Tibial nerve (tissue), 4 donors: ENCODE results near the gene CRTC1. TPM values are rescaled to one million over a fixed set of nuclear protein-coding genes. Genes with fewer than 3 reads are reported as not detected.

Source experiments
- DNase-seq, 2 donors: peaks; one replicate each; pipeline ENCODE4 v3.0.0-alpha.2; 2019; ENCODE audit warnings: low spot score in 2 of 2
- H3K27ac ChIP-seq, 4 donors: fragments of 200-600 bp; sonication (generic) in 3 of 4; one replicate each; pipeline ENCODE4 v1.5.1; 2017 to 2019; ENCODE audit warnings: mild to moderate bottlenecking in 1 of 4
- H3K27me3 ChIP-seq, 2 donors: fragments of 200-600 bp; sonication (generic) in 1 of 2; one replicate each; pipeline versions ENCODE4 v1.5.1 to v1.6.0; 2017 to 2019
- H3K36me3 ChIP-seq, 3 donors: fragments of 200-600 bp; sonication (generic); one replicate each; pipeline ENCODE4 v1.5.1; 2018 to 2019
- H3K4me1 ChIP-seq, 4 donors: fragments of 200-600 bp; sonication (generic) in 3 of 4; one replicate each; pipeline ENCODE4 v1.5.1; 2017 to 2019
- H3K4me3 ChIP-seq, 4 donors: fragments of 200-600 bp; sonication (generic) in 3 of 4; one replicate each; pipeline ENCODE4 v1.5.1; 2017 to 2019; ENCODE audit warnings: mild to moderate bottlenecking in 1 of 4, moderate library complexity in 1 of 4
- H3K9me3 ChIP-seq, 4 donors: fragments of 200-600 bp; sonication (generic) in 3 of 4; one replicate each; pipeline ENCODE4 v1.5.1; 2017 to 2019
- CTCF ChIP-seq, 5 experiments: fragments of 200-600 bp in 3 of 5; fragments of 450-650 bp in 2 of 5; sonication (generic) in 3 of 5; IDR thresholded peaks; one replicate each; pipeline ENCODE4 v1.5.1; 2016 to 2019; ENCODE audit warnings: antibody characterized with exemption in 5 of 5, mild to moderate bottlenecking in 3 of 5, moderate library complexity in 2 of 5
- EP300 ChIP-seq, 2 donors: sonication (generic); formaldehyde crosslinking; IDR thresholded peaks; one replicate each; pipeline ENCODE4 v1.6.1; 2017; ENCODE audit warnings: antibody characterized with exemption in 2 of 2, mild to moderate bottlenecking in 1 of 2
- POLR2A ChIP-seq, 2 donors: fragments of 450-650 bp; IDR thresholded peaks; one replicate each; pipeline ENCODE4 v1.6.1; 2017; ENCODE audit warnings: antibody characterized with exemption in 2 of 2, mild to moderate bottlenecking in 2 of 2, moderate library complexity in 2 of 2
- WGBS, 2 donors: methylation state at CpG; one replicate each; pipeline ENCODE4 v1.1.5; 2018; 5-methylcytosine and 5-hydroxymethylcytosine counted together
- total RNA-seq, 4 donors: library from RNA; depleted of rRNA; stranded (reverse); fragments of >200 nt; gene quantifications; one replicate each; pipeline ENCODE4 v1.1.0, GENCODE V29; 2016

Gene CRTC1
- total RNA-seq, 4 donors from 2014 or later = 4.0 to 7.8 (median 6.7) TPM

GRCh38 chr19:18790566-18791314 is 107.3 kb downstream of the CRTC1 start, which contains the start of gene COMP:
Gene COMP, minus strand, starts transcription at chr19:18791305. Its CDS starts 36 bp downstream, at chr19:18791269.
- H3K27ac ChIP-seq = no peak within 1 kb of the TSS
- TF ChIP-seq EP300 (IDR thresholded peaks at IDR 0.05) (no peak), CTCF (IDR thresholded peaks at IDR 0.05) (no peak), POLR2A (IDR thresholded peaks at IDR 0.05) (no peak)
- peaks cover 0 to 52% (median 31%) of the 10 kb centered on the region in 4 donors for H3K4me1 ChIP-seq
- H3K9me3 ChIP-seq = no peaks in the 10 kb centered on the region
- peaks cover 3 to 96% of the 10 kb centered on the region in 2 donors for H3K27me3 ChIP-seq
- 4 to 6% methylated on average over 30 to 35 of the region's 61 CpGs for WGBS, 2 donors
- H3K36me3 ChIP-seq = no peaks in the 10 kb centered on the region
- peak within 1 kb of the TSS in 3 of 4 donors; percentile 9 to 39 (median 28) for H3K4me3 ChIP-seq
- DNase-seq = no peak

- peak overlapping the region in 1 of 4 donors; percentile 39 for H3K4me3 ChIP-seq
- no peaks in the 10 kb centered on the region for H3K9me3 ChIP-seq
- H3K36me3 ChIP-seq = no peaks in the 10 kb centered on the region
- 27 to 47% methylated on average over 9 to 21 of the region's 21 CpGs for WGBS, 2 donors
- no peak for DNase-seq
- no peak overlapping the region for H3K27ac ChIP-seq
- H3K4me1 ChIP-seq = peaks cover 0 to 49% (median 31%) of the 10 kb centered on the region in 4 donors
- peaks cover 3 to 96% of the 10 kb centered on the region in 2 donors for H3K27me3 ChIP-seq
- TF ChIP-seq CTCF (IDR thresholded peaks at IDR 0.05) = no peak
- TF ChIP-seq EP300 (IDR thresholded peaks at IDR 0.05) = no peak
- TF ChIP-seq POLR2A (IDR thresholded peaks at IDR 0.05) = no peak
These were observed 107.8 kb downstream of the CRTC1 start for GRCh38 chr19:18791315-18791678.

- Histone ChIP-seq H3K27me3 (peaks cover 0 to 90% of the 10 kb centered on the region in 2 donors), H3K4me3 (no peak overlapping the region), H3K4me1 (peaks cover 0 to 44% (median 31%) of the 10 kb centered on the region in 4 donors), H3K27ac (no peak overlapping the region), H3K9me3 (no peaks in the 10 kb centered on the region), H3K36me3 (no peaks in the 10 kb centered on the region)
- TF ChIP-seq EP300 (IDR thresholded peaks at IDR 0.05) (no peak), POLR2A (IDR thresholded peaks at IDR 0.05) (no peak), CTCF (IDR thresholded peaks at IDR 0.05) (no peak)
- 79 to 83% methylated on average over 3 of the region's 3 CpGs for WGBS, 2 donors
- no peak for DNase-seq
These were observed 109.2 kb downstream of the CRTC1 start for GRCh38 chr19:18792661-18793060.

GRCh38 chr19:18793144-18794028 is 109.9 kb downstream of the CRTC1 start:
- Histone ChIP-seq H3K9me3 (no peaks in the 10 kb centered on the region), H3K27ac (no peak overlapping the region), H3K4me1 (peaks cover 0 to 36% (median 28%) of the 10 kb centered on the region in 4 donors), H3K4me3 (no peak overlapping the region), H3K27me3 (peaks cover 0 to 84% of the 10 kb centered on the region in 2 donors), H3K36me3 (no peaks in the 10 kb centered on the region)
- 78 to 79% methylated on average over 8 to 13 of the region's 13 CpGs for WGBS, 2 donors
- DNase-seq = no peak
- TF ChIP-seq CTCF (IDR thresholded peaks at IDR 0.05) (no peak), EP300 (IDR thresholded peaks at IDR 0.05) (no peak), POLR2A (IDR thresholded peaks at IDR 0.05) (no peak)

GRCh38 chr19:18794029-18794313 is 110.5 kb downstream of the CRTC1 start:
- Histone ChIP-seq H3K27me3 (peaks cover 0 to 84% of the 10 kb centered on the region in 2 donors), H3K4me3 (no peak overlapping the region), H3K4me1 (peaks cover 0 to 30% (median 25%) of the 10 kb centered on the region in 4 donors), H3K9me3 (no peaks in the 10 kb centered on the region), H3K36me3 (no peaks in the 10 kb centered on the region), H3K27ac (no peak overlapping the region)
- WGBS, 2 donors = 63 to 75% methylated on average over 5 of the region's 5 CpGs
- no peak for DNase-seq
- TF ChIP-seq CTCF (IDR thresholded peaks at IDR 0.05) (no peak), EP300 (IDR thresholded peaks at IDR 0.05) (no peak), POLR2A (IDR thresholded peaks at IDR 0.05) (no peak)
